HG02623 (cell line): ENCODE measurements around the gene MBNL1.

Source experiments
- ATAC-seq: cut with Tn5 transposase; IDR thresholded peaks from one replicate; pipeline ENCODE4 v1.9.1; 2021; ENCODE audit warnings: moderate library complexity; ENCODE audit not compliant: unreplicated experiment

MBNL1 gene

GRCh38 chr3:152268555-152269055 is at the start of gene MBNL1:
Gene MBNL1, plus strand, starts transcription at chr3:152268929. Its CDS starts 31,265 bp downstream, at chr3:152300194.
- ATAC-seq: peak; percentile 49

- no peak for ATAC-seq
Observed at GRCh38 chr3:152219216-152219615, 49.5 kb upstream of the MBNL1 start.

DNA sequence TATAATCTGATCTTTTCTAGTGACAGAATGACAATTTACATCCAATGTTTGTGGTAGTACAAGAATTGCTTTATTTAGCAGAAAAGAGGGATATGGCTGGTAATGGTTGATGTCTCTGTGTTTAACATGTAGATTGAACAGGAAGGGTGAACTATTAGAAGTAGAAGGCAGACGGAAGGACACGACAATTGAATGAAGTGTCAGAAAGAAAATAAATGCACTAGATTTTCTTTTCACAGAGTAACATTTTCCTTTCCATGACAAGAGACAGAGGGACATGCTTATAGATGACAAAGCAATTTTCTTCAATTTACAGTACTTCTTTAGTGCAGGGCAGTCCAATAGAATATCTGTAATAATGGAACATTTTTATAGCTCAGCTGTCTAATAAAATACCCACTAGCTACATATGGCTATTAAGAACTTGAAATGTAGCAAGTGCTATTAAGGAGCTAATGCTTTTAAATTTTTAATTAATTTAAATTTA is 48.9 kb upstream of the MBNL1 start:
- ATAC-seq: no peak

- no peak for ATAC-seq
Observed at GRCh38 chr3:152222327-152222726, 46.4 kb upstream of the MBNL1 start.

DNA sequence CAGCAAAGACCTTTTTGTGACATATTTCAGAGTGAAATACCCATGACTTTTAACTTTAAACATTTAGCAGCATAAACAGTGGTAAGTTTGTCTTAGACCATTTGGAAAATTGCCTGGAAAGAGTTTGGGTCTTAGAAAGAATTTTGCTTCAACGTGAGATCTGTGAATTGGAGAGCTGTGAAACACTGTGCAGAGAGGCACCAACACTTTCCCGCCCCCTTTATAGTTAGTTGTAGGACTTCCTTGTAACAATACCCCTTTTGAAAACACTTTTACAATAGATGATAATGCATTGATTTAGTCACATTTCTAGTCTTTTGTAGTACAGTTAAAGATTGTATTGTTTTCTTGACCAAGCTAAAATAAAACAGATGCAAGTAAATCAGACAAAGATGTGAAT is 43.5 kb upstream of the MBNL1 start:
- no peak for ATAC-seq

GRCh38 chr3:152226176-152226575 is 42.6 kb upstream of the MBNL1 start:
- no peak for ATAC-seq

- no peak for ATAC-seq
Observed at GRCh38 chr3:152227027-152227426, 41.7 kb upstream of the MBNL1 start.

DNA sequence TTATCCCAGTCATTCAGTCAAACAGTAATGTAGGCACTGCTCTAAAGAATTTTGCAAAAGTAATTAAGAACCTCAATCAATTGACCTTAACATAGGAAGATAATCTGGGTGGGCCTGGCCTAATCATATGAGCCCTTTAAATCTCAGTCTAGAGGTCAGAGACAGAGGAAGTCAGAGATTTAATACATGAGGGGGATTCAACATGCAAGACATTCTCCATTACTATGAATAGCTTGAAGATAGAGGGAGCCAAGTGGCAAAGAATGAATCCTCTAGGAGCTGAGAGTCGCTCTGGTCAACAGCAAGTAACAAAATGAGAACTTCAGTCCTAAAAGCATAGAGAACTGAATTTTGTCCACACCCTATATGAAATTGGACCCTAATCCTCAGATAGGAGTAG is 39.0 kb upstream of the MBNL1 start:
- no peak for ATAC-seq

DNA sequence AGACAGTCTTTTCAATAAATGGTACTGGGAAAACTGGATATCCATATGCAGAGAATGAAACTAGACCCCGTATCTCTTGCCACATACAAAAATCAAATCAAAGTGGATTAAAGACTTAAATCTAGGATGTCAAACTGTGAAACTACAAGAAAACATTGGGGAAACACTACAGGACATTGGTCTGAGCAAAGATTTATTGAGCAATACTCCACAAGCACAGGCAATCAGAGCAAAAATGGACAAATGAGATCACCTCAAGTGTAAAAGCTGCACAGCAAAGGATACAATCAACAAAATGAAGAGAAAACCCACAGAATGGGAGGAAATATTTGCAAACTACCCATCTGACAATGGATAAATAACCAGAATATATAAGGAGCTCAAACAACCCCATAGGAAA is 38.4 kb upstream of the MBNL1 start:
- ATAC-seq: no peak

- ATAC-seq: no peak
Observed at GRCh38 chr3:152232001-152232400, 36.7 kb upstream of the MBNL1 start.

GRCh38 chr3:152232679-152233078 is 36.0 kb upstream of the MBNL1 start:
- no peak for ATAC-seq

DNA sequence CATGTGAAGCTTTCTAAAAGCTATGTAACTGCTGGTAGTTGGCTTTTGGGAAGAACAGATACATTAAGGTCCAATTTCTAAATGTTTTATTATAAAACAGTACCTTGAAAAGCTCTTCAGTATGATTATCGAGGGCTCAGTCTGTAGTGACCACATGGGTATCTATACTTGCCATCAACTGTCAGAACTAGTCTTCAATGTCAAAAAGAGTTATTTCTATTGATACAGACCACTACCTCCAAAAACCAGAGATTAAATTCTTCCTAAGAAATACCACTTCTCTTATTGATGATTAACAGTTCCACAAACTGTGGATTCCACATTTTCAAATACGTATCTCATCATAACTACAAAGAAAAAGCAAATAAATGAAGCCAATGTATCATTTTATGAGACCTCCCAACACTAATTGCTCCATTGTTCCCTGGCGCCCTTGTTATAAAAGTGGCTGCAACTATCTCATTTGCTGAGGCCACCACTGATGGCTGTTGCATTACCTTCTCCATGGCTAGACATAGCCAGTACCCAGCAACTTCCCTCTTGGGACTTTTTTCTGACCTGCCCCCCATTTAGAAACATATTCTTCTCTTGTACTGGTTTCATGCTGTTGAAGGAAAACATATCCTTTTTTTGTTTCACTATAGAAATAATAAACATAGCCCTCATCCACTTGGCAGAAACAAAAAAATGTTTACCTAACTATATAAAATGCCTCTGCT is 33.9 kb upstream of the MBNL1 start:
- no peak for ATAC-seq

DNA sequence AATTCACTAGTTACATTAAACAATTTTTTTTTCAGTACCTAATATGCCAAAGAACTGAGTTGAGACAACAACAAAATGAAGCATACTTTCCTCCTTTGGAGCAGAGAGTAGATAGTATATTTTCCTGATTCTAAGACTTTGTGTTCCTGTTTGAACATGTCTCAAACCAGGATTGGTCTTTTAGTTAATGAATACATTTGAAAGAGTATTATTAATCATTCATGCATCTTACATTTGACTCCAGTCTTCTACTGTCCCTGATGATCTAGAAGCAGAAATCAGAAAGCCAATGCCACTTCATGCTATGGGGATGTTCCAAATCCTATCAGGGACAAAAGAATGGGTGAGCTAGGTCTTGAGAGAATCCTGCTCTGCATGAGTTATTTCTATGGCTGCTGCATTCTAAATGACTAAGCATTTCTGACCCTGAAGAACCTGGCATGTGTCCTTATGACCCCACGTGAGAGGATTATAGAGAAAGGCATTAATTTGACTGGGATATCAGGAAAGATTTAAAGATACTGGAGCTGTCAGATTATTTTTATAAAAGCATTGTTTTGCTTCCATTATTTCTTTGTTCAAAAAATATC is 32.9 kb upstream of the MBNL1 start:
- no peak for ATAC-seq

DNA sequence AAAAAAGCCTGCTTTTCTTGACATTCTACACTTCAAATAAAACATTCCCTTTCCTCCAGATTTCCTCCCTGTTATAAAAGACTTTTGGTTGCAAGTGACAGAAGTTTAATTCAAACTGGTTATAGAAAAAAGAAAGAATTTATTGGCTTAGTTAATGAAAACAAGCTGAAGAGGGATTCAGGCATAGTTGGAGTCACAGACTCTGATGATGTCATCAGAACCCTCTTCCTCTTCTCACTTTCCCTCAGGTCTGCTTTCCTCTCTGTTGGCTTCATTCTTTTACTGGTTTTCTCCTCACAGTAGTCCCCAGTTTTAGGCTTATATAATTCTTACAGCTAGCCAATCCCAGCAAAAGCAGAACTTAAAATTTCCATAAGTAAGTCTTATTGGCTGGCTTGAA is 32.0 kb upstream of the MBNL1 start:
- no peak for ATAC-seq

- peak; percentile 48 for ATAC-seq
Observed at GRCh38 chr3:152241142-152242017, 27.3 kb upstream of the MBNL1 start.

- peak; percentile 65 for ATAC-seq
Observed at GRCh38 chr3:152243301-152243711, 25.4 kb upstream of the MBNL1 start.

DNA sequence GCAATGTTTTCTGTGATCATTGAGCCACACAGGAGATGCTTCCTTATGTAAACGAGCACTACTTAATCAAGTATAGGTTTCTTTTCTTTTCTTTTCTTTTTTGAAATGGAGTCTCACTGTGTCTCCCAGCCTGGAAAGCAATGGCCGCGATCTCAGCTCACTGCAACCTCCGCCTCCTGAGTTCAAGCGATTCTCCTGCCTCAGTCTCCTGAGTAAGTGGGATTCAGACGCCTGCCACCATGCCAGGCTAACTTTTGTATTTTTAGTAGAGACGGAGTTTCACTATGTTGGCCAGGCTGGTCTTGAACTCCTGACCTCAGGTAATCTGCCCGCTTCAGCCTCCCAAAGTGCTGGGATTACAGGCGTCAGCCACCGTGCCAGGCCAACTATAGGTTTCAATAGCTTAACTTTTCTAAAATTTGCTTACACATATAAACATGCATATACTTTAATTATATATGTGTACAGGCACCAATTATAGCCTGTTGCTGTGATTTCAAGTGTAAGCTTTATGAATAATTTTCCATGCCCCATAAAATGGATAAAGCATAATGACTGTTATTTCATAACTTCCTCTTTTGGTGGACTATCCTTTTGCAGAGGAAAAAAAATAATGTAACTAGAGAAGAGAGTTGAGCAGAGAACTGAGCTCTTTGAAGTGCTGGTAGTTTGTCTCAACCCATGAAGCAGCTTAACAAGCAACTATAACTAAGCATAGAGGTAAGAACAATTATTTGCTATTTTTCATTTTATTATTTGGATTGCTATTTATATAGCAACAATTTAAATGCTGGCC is 24.8 kb upstream of the MBNL1 start:
- ATAC-seq: no peak

GRCh38 chr3:152244517-152244888 is 24.2 kb upstream of the MBNL1 start:
- ATAC-seq: no peak

GRCh38 chr3:152245498-152246170 is 23.1 kb upstream of the MBNL1 start:
- no peak for ATAC-seq

DNA sequence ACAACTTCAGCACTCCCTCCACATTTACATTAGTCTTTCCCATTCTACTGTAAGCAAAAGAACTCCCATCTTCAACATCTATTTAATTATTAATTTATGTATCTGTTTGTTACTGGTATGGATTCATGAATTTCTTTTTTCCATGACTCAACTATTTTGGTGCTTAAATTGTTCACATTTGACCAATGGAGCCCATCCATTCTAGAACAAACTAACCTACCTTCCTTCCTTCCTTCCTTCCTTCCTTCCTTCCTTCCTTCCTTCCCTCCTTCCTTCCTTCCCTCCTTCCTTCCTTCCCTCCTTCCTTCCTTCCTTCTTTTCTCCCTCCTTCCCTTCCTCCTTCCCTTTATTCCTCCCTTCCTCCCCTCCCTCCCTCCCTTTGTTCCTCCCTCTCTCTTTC is 16.8 kb upstream of the MBNL1 start:
- ATAC-seq: no peak
